HG02885 (cell line): ENCODE measurements around the gene YPEL5.
"Not testable (repeated sequence)": the region's sequence is repeated elsewhere in the genome, so short reads cannot be mapped to it uniquely, and the experiment has no call there.

Experiments used
- ATAC-seq: cut with Tn5 transposase; IDR thresholded peaks from one replicate; pipeline ENCODE4 v1.9.1; 2021; ENCODE audit warnings: mild to moderate bottlenecking; ENCODE audit not compliant: unreplicated experiment, poor library complexity

Gene YPEL5

DNA sequence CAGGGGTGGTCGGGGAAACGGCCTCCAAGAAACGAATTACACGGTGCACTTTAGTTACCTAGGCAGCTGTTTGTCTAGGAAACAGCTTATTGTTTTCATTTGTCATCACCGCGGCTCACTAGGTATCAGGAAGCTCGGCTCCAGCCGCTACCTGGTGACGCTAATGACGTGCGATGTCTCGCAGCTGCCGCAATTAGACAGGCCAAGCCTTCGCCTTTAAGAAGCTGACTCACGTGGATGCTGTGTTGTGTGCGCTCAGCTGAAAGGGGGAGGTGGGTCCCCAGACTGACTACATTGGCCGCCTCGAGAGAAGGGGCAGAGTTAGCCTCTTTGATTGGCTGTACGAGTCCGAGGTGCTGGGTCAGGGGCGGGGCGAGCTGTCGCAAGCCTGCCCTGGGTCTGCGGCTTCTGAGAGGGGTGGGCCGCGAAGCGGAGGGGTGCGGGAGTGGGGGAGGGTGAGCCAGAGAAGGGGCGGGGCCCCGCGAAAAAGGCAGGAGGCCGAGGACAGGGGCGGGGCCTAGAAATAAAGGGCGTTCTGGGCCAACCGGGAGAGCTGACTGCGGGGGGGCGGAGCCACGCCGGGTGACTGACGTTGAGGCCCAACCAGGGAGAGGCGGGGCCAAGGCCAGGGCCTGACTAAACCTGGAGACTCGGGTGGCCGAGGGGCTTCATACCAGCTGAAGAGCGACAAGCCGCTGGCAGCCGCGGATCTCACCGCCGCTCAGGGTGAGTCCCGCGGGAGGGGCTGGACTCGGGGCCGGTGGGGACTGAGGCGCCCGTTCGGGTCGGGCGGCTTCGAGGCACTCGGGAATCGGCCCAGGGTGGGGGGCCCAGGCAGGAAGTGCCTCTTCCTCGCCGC lies at the start of gene YPEL5:
TSS of gene YPEL5 (plus strand) at position 671 of the 859 bp plus-strand sequence. CDS start 9,645 bp downstream, outside the sequence.
- ATAC-seq, result peak; percentile 92

DNA sequence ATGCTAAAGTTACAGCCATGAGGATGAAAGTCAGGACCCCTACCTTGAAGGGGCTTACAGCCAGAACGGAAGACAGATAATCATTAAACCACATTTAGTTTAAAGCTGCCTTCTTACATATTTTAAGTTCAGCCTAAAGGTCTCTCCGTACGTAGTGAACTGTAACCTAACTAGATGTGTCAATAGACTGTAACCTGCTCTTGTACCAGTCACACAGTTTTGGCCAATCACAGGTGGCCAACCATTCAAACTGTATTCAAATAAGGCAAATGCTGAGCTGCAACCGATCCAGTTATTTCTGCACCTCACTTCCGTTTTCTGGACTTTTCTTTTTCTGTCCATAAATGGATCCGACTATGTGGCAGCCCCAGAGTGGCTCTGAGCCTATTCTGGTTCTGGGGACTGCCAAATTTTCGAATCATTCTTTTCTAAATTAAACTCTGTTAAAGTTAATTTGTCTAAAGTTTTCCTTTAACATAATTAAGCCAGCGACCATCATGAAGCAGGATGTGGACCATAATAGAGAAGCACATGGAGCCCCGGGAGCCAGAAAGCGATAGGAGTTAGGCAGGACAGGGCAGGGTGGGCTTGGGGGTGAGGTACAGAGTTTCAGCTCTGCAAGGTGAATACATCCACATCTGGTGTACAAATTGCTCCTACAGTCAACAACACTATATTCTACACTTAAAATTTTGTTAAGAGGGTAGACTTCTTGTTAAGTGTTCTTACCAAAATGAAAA lies 48.4 kb upstream of the YPEL5 start:
- ATAC-seq, result no peak

DNA sequence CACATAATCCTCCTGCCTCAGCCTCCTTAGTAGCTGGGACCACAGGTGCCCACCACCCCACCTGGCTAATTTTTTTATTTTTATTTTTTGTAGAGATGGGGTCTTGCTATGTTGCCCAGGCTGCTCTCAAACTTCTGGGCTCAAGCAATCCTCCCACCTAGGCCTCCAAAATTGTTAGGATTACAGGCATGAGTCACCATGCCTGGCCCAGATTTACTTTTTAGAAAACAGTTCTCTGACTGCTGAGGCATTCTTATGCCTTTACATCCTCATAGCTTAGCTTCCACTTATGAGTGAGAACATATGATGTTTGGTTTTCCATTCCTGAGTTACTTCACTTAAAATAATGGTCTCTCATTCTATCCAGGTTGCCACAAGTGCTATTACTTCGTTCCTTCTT lies 47.4 kb upstream of the YPEL5 start:
- not testable (repeated sequence) for ATAC-seq

DNA sequence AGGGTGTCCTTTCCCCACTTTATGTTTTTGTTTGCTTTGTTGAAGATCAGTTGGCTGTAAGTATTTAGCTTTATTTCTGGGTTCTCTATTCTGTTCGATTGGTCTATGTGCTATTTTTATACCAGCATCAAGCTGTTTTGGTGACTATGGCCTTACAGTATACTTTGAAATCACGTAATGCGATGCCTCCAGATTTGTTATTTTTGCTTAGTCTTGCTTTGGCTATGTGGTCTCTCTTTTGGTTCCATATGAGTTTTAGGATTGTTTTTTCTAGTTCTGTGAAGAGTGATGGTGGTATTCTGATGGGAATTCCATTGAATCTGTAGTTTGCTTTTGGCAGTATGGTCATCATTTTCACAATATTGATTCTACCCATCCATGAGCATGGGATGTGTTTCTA lies 46.1 kb upstream of the YPEL5 start:
- ATAC-seq, result not testable (repeated sequence)

DNA sequence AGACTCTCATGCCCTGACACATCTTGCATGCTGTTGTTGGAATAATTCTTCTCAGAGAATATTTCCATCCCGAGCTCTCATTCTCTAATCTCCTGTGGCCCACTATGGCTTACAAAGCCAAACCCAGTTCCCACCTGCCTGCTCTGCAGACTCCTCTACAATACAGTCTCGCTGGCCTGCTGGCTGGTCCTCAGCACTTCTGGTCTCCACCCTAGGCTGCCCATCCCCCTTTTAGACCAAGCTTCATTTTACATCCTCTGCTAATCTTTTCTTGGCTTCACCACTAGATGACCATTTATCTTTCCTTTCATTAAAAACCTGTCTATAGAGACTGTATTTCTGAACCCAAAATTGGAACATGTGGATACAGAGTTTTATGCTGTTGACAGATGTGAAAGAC lies 42.5 kb upstream of the YPEL5 start:
- ATAC-seq, result no peak

DNA sequence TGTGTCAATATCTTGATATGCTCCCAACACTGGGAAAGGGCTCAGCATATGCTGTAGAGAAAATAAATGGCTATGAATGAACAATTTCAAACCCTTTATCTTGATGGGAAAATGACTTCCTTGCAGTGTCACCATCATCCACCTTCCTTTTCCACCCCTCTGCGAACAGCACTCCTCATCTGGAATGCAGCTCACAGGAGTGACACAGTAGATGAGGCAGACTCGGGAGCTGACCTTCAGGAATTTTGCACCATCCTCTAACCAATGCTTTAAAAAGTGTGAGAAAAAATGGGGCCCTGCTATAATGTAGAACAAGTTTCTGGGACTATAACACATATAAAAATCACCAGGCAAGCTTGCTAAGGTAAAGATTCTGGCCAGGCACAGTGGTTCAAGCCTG lies 41.3 kb upstream of the YPEL5 start:
- ATAC-seq, result no peak

DNA sequence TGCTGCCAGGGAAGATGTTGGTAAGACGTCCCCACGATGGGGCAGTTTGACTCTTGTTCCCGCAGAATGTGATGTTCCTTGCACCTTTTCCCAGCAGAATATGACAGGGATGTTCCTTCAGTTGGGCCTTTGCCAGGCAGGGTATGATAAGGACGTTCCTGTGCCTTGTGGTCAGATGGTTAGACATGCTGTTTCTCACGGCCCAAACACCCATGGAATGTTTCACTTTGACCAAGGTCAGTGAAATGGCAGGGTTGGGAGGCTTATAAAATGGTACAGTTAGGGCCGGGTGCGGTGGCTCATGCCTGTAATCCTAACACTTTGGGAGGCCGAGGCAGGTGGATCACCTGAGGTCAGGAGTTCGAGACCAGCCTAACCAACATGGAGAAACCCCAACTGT lies 40.3 kb upstream of the YPEL5 start:
- ATAC-seq, result no peak

DNA sequence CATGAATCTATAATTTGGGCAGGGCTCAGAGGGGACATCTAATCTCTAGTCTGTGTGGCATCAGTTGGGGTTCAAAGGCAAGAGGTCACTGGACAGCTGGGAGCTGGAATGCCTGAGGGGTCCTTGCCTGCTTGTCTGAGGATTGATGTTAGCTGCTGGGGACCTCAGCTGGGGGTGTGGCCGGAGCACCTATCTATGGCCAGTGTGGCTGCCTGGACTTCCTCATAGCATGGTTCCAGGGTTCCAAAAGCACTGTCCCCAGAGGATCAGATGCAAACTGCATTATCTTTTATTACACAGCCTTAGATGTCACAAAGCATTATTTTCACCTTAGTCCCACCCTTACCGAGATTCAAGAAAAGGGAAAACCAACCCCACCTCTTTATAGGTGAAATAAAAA lies 38.6 kb upstream of the YPEL5 start:
- no peak for ATAC-seq

DNA sequence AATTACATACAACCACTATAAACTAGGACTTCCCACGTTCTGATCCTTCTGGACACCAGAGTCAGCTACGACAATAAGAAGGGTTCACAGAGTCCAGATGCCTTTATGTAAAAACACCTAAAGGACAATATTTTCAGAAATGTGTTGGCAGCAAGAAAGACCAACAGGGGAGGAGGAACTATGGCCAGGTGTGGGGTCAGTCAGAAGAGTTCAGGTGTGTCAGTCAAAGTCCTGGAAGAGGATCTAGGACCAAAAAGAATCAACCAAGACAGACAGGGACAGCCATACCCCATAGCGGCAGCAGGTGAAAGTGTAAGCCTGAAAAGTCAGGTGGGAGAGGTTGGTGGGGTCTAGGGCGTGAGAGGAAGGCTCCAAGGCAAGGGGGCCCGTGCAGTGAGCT lies 38.0 kb upstream of the YPEL5 start:
- ATAC-seq, result no peak

DNA sequence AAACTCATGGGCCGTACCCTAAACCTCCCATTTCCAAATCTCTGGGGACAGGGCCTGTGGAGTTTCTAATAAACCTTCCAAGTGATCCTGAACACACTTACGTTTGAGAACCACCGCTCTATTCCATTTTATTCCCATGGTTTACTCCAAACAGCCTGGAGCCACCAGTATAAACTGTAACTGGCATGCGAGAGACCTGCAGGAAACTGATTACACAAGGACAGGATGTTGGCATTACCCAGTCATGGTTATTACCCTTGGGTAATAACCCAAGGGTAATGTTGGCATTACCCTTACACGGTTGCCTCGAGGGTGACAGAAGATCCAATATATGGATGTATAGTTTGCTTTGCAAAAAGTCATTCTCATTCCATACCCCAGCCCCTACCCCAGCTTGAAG lies 37.0 kb upstream of the YPEL5 start:
- no peak for ATAC-seq

DNA sequence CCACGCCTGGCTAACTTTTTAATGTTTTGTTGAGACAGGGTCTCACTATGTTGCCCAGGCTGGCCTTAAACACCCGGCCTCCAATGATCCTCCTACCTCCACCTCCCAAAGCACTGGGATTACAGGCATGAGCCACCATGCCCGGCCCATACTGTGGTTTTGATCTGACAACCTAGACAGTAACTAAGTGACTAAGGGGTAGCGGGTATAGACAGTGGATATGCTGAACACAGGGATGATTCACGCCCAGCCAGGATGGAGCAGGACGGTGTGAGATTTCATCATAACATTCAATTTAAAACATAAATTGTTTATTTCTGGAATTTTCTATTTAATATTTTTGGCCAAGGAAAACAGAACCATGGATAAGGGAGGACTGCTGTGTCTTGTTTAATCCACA lies 36.0 kb upstream of the YPEL5 start:
- no peak for ATAC-seq

DNA sequence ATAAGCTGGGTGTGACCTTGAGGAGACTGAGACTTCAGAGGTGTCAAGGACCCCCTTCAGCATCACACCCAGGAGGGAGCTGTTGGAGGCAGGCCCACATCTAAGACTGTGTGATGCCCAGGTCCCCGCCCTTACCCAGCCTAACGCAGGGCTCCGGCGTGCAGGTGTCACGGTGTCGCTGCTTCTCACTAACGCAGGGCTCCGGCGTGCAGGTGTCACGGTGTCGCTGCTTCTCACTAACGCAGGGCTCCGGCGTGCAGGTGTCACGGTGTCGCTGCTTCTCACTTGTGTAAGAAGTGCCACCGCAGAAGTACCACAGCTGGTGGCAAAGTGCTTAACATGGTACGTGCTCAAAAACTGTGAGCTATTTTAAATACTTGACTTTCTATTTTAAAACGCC lies 35.6 kb upstream of the YPEL5 start:
- ATAC-seq, result not testable (repeated sequence)

DNA sequence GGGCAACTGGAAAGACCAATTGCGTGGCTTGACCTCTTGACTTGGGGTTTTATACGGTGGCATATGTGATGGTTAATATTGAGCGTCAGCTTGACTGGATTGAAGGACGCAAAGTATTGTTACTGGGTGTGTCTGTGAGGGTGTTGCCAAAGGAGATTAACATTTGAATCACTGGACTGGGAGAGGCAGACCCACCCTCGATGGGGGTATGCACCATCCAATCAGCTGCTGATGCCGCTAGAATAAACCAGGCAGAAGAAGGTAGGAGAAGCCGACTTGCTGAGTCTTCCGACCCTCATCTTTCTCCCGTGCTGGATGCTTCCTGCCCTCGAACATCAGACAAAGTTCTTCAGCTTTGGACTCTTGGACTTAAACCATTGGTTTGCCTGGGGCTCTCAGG lies 34.2 kb upstream of the YPEL5 start:
- no peak for ATAC-seq

DNA sequence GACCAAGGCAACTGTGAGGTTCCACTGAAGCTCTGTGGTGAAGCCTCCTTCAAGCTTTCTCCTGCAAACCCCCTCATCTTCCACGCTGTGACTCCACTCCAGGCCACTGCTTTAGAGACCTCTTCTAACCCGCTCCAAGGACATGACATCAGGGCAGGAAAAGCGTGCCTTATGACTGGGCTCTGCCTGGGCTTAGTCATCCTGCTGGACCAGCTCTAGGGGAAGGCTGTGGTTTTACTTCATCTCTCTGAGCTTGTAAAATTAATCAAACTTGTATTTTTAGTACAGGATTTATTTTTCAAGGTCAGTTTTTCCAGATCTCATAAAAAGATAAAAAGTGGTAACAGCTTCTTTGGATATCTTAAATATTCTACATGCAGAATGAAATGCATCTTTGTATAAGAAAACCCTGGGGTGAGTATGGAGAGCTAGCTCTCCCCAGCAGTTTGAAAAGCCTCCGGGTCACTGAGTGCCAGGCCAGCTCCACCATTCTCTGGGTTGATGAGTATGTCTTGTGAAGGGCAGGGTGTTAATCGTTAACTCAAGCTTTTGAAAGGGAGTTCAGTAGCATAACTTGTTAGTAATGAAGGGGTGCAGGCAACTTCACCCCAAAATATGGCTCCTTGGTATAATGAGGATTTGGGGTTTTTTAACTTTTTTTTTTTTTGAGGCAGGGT lies 33.1 kb upstream of the YPEL5 start:
- ATAC-seq, result no peak

DNA sequence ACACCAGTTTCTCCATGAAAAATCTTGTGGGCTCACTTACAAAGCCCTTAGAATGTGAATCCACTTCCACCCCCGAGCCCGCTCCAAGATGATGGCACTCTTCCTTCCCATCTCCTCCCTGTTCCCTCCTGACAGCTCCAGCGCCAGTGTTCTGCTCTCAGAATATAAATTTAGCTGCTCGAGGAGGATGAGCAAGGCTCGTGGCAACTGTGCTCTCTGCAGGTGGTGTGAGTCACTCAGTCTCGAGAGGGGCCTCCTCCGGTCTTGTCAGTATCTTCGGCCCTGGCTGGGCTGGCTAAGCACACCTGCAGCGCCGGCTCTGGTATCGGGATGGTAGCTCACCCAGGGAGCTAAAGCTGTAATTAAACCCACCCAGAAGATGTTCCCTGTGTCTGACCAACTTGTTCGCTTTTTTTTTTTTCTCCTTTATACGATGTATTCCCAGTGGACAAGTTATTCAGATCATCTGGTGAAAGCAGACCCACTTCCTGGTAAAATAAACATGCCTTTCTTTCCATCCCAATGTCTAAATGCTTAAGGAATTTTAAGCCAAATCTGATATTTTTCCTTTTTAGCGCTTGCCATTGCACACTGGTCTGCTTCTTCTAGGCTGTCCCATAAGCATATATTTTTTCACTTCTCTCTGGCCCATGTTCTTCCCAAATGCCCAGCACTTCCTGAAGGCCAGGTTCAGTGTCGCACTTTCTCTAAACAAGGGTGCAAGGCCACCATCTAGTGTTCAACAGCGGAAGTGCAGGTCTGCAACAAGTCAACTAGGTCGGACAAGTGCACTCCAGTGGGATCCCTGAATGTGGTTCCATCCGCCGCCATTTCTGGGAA lies 31.4 kb upstream of the YPEL5 start:
- peak; percentile 56 for ATAC-seq

DNA sequence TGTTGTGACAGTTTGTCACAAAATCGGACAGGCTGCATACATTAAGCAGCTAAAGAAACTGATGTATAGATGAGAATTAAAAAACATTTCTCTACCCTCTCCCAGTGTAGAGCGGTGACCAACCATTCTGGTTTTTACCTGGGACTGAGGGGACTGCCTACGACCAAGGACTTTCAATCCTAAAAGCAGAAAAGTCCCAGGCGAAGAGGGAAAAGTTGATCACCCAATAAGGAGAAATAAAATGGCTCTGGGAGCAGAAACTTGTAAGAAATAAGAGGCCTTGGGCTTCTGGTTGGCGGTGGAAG lies 30.9 kb upstream of the YPEL5 start:
- ATAC-seq, result no peak

DNA sequence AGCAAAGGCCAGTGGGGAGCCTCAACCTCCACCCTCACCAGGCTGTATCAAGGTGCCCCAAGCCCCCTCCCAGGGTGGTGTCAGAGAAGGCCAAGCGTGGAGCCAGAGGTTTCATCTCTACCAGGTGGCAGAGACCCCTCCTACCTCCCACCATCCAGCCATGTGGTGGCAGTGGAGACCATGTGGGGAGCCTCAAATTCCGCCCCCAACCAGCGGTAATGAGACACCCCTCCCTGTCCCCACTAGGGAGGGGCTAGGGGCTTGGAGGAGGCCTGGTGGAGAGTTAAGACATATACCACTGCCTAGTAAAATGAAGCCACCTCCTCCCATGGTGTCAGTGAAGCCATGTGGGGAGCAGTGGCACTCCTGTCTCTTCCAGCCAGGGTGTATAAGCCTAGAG lies 24.4 kb upstream of the YPEL5 start:
- no peak for ATAC-seq

DNA sequence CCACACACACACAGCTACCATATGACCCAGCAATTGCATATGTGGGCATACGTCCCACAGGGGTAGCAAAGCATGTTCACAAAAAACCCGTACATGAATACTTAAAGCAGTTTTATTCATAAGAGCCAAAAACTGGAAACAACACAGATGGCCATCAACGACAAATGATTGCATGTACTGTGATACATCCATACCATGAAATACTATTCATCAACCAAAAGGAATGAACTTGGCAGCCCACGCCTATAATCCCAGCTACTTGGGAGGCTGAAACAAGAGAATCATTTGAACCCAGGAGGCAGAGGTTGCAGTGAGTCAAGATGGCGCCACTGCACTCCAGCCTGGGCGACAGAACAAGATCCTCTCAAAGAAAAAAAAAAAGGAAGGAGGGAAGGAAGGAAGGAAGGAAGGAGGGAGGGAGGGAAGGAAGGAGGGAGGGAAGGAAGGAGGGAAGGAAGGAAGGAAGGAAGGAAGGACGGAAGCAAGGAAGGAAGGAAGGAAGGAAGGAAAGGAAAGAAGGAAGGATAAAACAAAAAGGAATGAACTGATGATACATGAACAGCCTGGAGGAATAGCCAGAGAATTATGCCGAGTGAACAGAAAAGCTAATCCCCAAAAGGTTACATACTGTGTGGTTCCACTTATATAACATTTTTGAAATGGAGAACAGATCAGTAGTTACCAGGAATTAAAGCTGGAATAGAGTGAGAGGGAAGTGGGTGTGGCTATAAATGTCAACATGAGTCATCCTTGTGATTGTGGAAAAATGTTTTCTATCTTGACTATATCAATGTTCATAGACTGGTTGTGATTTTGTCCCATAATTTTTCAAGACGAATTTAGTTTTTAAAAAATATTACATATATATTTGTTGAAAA lies 19.6 kb upstream of the YPEL5 start:
- ATAC-seq, result no peak

DNA sequence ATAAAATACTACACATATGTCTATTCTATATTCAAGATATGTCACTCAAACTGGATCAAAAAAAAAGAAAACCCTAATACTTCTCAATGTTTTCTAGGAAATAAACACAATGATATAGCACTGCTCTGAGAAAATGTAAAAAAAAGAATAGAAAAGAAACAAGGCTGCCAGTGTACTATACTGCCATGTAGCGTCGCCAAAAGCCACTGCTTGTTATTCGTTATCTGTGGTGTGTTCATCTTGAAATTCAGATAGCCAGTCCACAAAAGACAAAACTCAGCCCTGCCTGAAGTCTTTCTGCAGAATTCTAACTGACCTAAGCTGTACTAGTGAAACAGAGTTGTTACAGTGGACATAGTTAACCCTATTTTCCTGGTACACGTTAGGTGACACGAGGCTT lies 12.2 kb upstream of the YPEL5 start:
- ATAC-seq, result no peak

DNA sequence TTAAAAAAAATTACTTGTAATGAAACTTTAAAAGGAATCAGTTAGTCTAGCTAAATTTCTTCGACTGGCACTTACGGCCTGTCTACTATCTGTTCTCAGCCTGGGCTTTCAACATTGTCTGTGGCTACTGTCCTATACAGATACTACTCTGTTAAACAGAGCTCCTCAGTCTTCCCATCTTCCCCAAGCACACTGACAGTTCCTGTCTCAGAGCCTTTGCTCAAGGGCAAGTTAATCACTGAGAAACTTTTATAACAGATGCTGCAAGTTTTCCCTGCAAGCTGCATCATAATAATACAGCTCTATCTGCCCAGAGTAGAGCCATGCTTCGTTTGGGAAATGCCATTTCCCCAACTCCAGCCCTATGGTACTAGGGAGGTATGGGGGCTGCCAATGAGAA lies 11.3 kb upstream of the YPEL5 start:
- ATAC-seq, result no peak
